Measurements from ENCODE around the gene CSH2. TPM values are rescaled to one million over a fixed set of nuclear protein-coding genes. Genes with fewer than 3 reads are reported as not detected.
"Not testable (repeated sequence)": the region's sequence is repeated elsewhere in the genome, so short reads cannot be mapped to it uniquely, and the experiment has no call there.

CSH2 gene
- total RNA-seq, 2 experiments from 2014 or later: not detected

DNA sequence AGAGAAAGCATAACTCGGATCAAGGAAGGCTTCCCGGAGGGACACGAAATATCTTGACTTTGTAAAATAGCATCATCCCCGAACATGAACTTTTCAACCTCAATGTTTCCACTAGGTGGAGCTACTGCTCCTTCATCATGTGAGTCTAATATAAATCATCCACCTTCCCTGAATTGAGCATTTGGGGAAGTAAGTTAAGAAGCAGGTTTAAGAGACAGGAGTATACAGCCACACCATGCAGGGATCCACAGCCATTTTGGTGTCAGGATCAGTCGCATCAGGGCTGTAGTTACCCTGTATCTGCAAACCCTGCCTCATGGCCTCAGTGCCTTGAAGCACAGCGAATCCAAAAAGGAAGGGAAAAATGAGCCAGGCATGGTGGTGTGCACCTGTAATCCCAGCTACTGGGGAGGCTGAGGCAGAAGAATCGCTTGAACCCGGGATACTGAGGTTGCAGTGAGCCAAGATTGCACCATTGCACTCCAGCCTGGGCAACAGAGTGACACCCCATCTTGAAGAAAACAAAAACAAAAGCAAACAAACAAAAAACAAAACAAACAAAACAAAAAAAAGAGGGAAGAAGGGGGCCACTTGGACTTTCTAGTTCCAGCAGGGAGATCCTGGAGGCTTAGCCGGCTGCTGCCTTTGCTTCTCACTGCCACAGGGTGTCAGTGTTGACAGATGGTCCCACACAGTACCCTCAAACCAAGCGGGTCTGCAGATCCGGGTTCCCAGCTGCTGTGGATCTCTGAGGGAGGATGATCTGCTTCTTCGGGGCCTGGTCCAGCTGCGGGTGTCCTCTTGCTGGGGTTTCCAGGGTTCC, 15.8 kb upstream of the CSH2 start:
- peak; percentile 53 for DNase-seq
- H3K27me3 Mint-ChIP-seq: peaks cover 33% of the 10 kb centered on the region
- H3K36me3 Mint-ChIP-seq (ENCODE audit: low read depth); H3K9me3 Mint-ChIP-seq; POLR2A ChIA-PET; H3K4me3 Mint-ChIP-seq; H3K27ac Mint-ChIP-seq; H3K4me1 Mint-ChIP-seq: not testable (repeated sequence)
- CTCF ChIA-PET: interaction anchor here (0.6 to 2.5 kb wide), 8 partner anchors 23 to 389 kb away, joined by 3 to 5 read pairs (median 3); no protein-coding TSS in a partner anchor

DNA sequence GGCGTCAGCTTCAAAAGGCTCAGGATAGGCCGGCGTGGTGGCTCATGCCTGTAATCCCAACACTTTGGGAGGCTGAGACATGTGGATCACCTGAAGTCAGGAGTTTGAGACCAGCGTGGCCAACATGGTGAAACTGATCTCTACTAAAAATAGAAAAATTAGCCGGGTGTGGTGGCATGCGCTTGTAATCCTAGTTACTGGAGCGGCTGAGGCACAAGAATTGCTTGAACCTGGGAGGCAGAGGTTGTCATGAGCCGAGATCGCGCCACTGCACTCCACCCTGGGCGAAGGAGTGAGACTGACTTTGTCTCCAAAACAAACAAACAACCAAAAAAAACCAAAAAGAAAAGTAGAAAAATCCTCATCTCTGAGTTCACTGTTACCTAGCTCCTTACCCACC, 11.6 kb upstream of the CSH2 start:
- CTCF ChIA-PET; H3K4me3 Mint-ChIP-seq; H3K27ac Mint-ChIP-seq; H3K9me3 Mint-ChIP-seq; H3K36me3 Mint-ChIP-seq (ENCODE audit: low read depth); POLR2A ChIA-PET; DNase-seq: not testable (repeated sequence)
- Mint-ChIP-seq H3K4me1 (peaks cover 11% of the 10 kb centered on the region), H3K27me3 (peaks cover 15% of the 10 kb centered on the region)

DNA sequence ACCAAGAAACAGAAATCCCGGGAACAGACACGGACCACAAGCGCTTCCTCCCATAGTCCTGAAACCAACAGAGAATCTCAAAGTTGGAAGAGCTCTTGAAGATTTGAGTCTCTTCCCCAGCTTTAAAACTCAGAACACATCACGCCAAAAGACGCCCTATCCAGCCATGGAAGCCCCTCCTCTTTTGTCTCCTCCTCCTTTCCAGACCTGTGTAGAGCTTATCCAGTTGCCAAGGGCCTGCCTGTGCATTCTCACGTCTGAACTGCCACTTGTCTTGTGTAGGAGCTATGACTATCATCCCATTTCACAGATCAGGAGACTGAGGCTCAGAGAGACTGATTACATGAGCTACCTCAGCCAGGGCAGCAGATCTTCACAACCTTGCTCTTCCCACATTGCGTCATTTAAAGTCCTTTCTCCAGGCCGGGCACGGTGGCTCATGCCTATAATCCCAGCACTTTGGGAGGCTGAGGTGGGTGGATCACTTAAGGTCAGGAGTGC, 9.2 kb upstream of the CSH2 start:
- POLR2A ChIA-PET; H3K4me1 Mint-ChIP-seq; H3K4me3 Mint-ChIP-seq; H3K36me3 Mint-ChIP-seq (ENCODE audit: low read depth); H3K27ac Mint-ChIP-seq; DNase-seq; H3K9me3 Mint-ChIP-seq: not testable (repeated sequence)
- CTCF ChIA-PET: interaction anchor here (0.7 to 1.7 kb wide), 6 partner anchors 16 to 170 kb away, joined by 3 to 7 read pairs (median 5); no protein-coding TSS in a partner anchor
- peaks cover 10% of the 10 kb centered on the region for H3K27me3 Mint-ChIP-seq

DNA sequence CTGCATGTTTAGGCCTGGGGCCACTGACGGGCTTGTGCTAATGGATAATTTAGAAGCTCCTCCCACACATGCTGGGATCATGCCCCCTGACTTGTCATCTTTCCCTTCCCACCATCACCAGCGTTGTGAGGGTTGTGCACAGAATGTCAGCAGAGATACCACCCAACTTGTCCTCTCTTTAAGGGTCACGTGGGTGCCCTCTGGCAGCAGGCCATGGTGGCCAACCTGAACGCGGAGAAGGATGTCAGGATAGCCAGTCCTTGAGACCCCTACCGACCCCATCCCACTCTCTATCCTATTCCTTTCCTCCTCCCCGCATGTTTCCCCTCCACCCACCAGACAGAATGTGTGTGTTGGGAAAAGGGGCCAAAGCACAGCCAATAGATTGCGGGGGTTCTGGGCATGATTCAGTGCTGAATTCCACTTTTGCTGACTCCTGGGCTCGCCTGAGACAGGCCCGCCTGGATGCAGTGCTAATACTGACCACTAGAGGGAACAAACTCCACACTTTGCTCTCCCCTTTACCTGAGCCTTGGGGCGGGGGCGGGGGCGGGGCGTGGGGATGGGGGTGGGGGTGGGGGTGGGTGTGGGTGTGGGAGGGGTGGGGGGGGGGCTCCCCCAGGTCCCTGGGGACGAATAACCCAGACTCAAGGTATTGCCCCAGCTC, 8.6 kb upstream of the CSH2 start, which contains the start of gene GH2:
Gene GH2, minus strand, starts transcription at position 10 of the 667 bp plus-strand sequence. CDS start 143 bp downstream, outside the sequence.
- CTCF ChIA-PET: interaction anchor here (0.7 to 1.7 kb wide), 4 partner anchors 16 to 85 kb away, joined by 3 to 6 read pairs (median 3); no protein-coding TSS in a partner anchor
- Mint-ChIP-seq H3K9me3 (no peaks in the 10 kb centered on the region), H3K4me3 (no peak within 1 kb of the TSS), H3K27me3 (peaks cover 5% of the 10 kb centered on the region), H3K27ac (no peak within 1 kb of the TSS), H3K36me3 (ENCODE audit: low read depth) (no peaks in the 10 kb centered on the region), H3K4me1 (peaks cover 3% of the 10 kb centered on the region)
- POLR2A ChIA-PET: no interaction called here
- DNase-seq: peak; percentile 72

DNA sequence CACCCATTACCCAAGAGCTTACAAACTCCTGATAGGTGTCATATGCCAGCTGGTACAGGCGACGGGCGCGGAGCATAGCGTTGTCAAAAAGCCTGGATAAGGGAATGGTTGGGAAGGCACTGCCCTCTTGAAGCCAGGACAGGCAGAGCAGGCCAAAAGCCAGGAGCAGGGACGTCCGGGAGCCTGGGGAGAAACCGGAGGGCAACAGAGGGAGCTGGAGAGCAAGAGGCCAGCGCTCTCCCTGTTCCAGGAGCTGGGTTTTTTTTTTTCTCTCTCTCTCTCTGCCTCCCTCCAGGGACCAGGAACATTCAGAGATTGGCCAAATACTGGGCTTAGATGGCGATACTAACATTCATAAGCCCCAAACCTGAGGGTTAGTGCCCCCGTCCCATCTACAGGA, 7.9 kb upstream of the CSH2 start:
- POLR2A ChIA-PET; H3K4me1 Mint-ChIP-seq; H3K36me3 Mint-ChIP-seq (ENCODE audit: low read depth); H3K27me3 Mint-ChIP-seq; DNase-seq; H3K27ac Mint-ChIP-seq; H3K4me3 Mint-ChIP-seq; H3K9me3 Mint-ChIP-seq: not testable (repeated sequence)
- CTCF ChIA-PET: interaction anchor here (0.9 to 1.7 kb wide), 4 partner anchors 15 to 186 kb away, joined by 3 to 6 read pairs (median 4); no protein-coding TSS in a partner anchor

DNA sequence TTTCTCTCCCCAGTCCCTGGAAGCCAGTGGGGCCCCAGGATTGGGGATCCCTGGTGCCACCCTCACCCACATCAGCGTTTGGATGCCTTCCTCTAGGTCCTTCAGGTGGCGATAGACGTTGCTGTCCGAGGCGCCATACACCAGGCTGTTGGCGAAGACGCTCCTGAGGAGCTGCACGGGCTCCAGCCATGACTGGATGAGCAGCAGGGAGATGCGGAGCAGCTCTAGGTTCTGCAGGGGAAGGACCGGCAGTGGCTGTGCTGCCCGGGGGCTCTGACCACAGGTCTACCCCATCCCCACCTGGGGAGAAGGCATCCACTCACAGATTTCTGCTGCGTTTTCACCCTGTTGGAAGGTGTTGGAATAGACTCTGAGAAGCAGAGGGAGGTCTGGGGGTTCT, 7.2 kb upstream of the CSH2 start:
- ChIA-PET CTCF (interaction anchor here (0.6 to 1.2 kb wide), 4 partner anchors 53 to 186 kb away, joined by 3 to 4 read pairs (median 3); no protein-coding TSS in a partner anchor), POLR2A (no interaction called here)
- Mint-ChIP-seq H3K36me3 (ENCODE audit: low read depth) (no peaks in the 10 kb centered on the region), H3K27ac (no peak overlapping the region), H3K27me3 (peaks cover 3% of the 10 kb centered on the region), H3K4me1 (peaks cover 3% of the 10 kb centered on the region), H3K9me3 (no peaks in the 10 kb centered on the region), H3K4me3 (no peak overlapping the region)
- DNase-seq: no peak

DNA sequence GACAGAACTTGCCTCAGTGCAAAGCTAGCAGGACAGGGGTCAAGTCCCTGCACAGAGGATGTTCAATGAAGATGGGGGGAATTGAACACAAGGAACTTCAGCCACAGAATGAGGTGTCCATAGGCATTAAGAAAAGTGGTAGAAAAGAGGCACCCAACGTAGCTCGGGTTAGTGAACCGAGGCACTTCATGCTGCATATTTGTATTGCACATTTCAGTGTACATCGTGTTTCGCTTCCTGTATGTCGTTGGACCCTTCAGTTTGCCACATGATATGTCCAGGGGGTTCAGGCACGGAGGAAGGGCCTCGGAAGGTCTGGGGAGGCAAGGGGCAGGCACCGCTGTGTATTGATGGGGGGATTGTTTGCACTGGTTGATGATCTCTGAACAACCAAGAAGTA, 4.9 kb upstream of the CSH2 start:
- H3K4me3 Mint-ChIP-seq; POLR2A ChIA-PET; H3K27me3 Mint-ChIP-seq; H3K4me1 Mint-ChIP-seq; H3K27ac Mint-ChIP-seq; DNase-seq; H3K9me3 Mint-ChIP-seq; H3K36me3 Mint-ChIP-seq (ENCODE audit: low read depth): not testable (repeated sequence)
- CTCF ChIA-PET: interaction anchor here (0.6 kb wide), 1 partner anchor 14 kb away, joined by 3 read pairs; no protein-coding TSS in a partner anchor

DNA sequence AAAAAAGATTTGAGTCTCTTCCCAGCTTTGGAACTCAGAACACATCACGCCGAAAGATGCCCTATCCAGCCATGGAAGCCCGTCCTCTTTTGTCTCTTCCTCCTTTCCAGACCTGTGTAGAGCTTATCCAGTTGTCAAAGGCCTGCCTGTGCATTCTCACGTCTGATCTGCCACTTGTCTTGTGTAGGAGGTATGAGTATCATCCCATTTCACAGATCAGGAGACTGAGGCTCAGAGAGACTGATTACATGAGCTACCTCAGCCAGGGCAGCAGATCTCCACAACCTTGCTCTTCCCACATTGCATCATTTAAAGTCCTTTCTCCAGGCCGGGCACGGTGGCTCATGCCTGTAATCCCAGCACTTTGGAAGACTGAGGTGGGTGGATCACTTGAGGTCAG, 1.2 kb upstream of the CSH2 start:
- H3K4me1 Mint-ChIP-seq; H3K4me3 Mint-ChIP-seq; H3K36me3 Mint-ChIP-seq (ENCODE audit: low read depth); POLR2A ChIA-PET; CTCF ChIA-PET; H3K27ac Mint-ChIP-seq; DNase-seq; H3K9me3 Mint-ChIP-seq: not testable (repeated sequence)
- H3K27me3 Mint-ChIP-seq: peaks cover 16% of the 10 kb centered on the region

DNA sequence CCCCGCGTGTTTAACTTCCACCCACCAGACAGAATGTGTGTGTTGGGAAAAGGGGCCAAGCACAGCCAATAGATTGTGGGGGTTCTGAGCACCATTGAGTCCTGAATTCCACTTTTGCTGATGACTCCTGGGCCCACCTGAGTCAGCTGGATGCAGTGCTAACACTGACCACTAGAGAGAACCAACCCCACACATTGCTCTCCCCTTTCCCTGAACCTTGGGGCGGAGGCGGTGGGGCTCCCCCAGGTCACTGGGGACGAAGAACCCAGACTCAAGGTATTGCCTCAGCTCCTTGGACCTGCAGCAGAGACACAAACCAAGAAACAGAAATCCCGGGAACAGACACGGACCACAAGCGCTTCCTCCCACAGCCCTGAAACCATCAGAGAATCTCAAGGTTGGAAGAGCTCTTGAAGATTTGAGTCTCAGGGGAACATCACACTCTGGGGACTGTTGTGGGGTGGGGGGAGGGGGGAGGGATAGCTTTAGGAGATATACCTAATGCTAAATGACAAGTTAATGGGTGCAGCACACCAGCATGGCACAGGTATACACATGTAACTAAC, 667 bp upstream of the CSH2 start:
- DNase-seq; H3K9me3 Mint-ChIP-seq; H3K4me3 Mint-ChIP-seq; POLR2A ChIA-PET; H3K36me3 Mint-ChIP-seq (ENCODE audit: low read depth); CTCF ChIA-PET; H3K4me1 Mint-ChIP-seq; H3K27ac Mint-ChIP-seq: not testable (repeated sequence)
- peaks cover 13% of the 10 kb centered on the region for H3K27me3 Mint-ChIP-seq

DNA sequence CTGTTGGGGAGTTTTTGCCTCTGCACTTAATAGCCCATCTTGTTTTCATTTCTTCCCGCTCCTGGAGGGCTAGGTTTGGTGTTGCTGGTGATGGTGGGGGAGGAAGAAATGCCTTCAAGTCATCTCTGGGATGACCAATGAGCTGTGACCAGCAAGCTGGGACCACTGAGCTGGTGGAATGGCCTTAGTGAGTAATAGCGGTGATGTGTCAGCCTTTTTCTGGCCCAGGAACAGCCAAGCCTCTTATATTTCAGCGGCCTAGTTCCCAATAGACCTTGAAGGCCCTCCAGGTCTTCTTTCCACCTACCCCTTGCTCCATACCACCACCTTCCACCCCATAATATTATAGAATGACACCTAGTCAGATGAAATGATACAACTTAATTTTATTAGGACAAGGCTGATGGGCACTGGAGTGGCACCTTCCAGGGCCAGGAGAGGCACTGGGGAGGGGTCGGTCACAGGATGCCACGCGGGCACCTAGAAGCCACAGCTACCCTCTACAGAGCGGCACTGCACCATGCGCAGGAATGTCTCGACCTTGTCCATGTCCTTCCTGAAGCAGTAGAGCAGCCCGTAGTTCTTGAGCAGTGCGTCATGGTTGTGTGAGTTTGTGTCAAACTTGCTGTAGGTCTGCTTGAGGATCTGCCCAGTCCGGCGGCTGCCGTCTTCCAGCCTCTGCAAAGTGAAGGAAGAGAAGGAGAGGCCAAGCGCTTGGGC, 1.7 kb downstream of the CSH2 start:
- H3K36me3 Mint-ChIP-seq (ENCODE audit: low read depth); CTCF ChIA-PET; H3K4me1 Mint-ChIP-seq; H3K9me3 Mint-ChIP-seq; H3K4me3 Mint-ChIP-seq; DNase-seq; POLR2A ChIA-PET; H3K27ac Mint-ChIP-seq: not testable (repeated sequence)
- H3K27me3 Mint-ChIP-seq: peaks cover 13% of the 10 kb centered on the region

DNA sequence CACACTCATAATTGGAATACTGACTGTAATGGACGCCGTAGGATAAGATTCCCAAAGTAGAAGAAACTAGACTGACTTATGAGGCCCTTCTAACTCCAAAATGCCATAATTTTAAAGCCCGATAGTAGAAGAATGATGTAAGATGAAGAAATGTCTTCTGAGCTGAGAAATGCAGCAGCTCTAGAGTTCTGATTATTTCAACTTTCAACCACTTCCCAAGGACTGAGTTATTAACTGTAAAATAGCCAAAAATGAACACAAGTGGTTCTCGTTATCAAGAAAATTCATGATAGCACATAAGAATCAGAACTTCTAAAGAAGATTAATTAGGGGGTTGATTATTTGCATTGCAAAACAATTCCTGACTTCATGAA, 3.2 kb downstream of the CSH2 start:
- CTCF ChIA-PET, POLR2A ChIA-PET, H3K4me1 Mint-ChIP-seq: not testable (repeated sequence)

DNA sequence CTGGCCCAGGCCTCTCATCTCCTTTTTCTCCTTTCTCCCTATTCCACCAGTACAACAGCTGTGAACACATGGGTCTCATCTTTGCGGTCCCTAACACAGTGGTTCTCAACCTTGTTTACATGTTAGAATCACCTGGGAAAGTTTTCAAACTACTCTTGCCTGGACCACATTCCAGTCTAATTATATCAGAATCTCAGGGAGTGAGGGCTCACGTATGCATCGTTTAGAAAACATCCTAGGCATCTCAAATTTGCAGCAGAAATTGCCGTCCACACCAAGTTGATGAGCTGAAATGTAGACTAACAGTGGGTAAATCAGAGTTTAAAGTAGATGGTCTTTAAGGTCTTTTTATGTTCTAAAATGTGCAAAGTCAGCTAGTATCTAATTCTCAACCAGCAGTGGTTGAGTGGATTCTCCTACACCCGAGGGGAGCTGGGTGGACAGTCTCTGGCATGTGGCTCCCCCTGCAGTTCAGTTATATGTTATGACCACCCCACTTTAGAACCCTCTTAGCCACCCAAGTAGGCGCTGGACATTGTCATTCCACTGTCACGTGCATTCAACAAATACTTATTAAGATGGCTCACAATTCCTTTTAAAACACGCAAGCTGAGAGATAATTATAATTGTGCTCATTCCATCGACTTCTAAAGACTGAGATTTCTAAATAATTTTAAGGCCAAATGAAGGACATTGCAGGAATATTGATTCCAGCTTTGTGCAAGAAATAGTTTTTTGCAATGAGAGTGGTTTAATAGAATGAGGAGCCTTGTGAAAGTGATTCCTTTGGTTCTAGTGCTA, 3.8 kb downstream of the CSH2 start:
- POLR2A ChIA-PET: not testable (repeated sequence)

More for the DNA sequence above, 3.2 kb downstream of the CSH2 start:
- H3K36me3 Mint-ChIP-seq (ENCODE audit: low read depth); H3K9me3 Mint-ChIP-seq; H3K27ac Mint-ChIP-seq; H3K4me3 Mint-ChIP-seq; DNase-seq: not testable (repeated sequence)
- peaks cover 15% of the 10 kb centered on the region for H3K27me3 Mint-ChIP-seq

More for the DNA sequence above, 3.8 kb downstream of the CSH2 start:
- H3K36me3 Mint-ChIP-seq (ENCODE audit: low read depth); CTCF ChIA-PET; H3K27ac Mint-ChIP-seq; H3K9me3 Mint-ChIP-seq; H3K4me1 Mint-ChIP-seq; H3K4me3 Mint-ChIP-seq; DNase-seq: not testable (repeated sequence)
- H3K27me3 Mint-ChIP-seq: peaks cover 15% of the 10 kb centered on the region

Measured in activated CD4-positive, alpha-beta T cell treated with anti-CD3 and anti-CD28 coated beads, Interleukin-2, amount 10 ng/mL, durations not matched to agents 7 days and 5 days (primary cell).